H1 (cell line): ENCODE data around the gene TRAF1. TPM values are rescaled to one million over a fixed set of nuclear protein-coding genes. Genes with fewer than 3 reads are reported as not detected.

Experiments
- CBX8 ChIP-seq: fragments of 300-800, 300-1000 bp; sonication (generic); IDR thresholded peaks from 2 replicates; pipeline ENCODE4 v1.7.1; 2016; ENCODE audit warnings: low read depth, low read length, borderline replicate concordance
- CHD7 ChIP-seq: fragments of 300-600 bp; sonication (generic); IDR thresholded peaks from 2 replicates; pipeline ENCODE4 v1.7.1; 2012; ENCODE audit warnings: low read length, moderate library complexity, mild to moderate bottlenecking, inconsistent platforms; ENCODE audit not compliant: insufficient replicate concordance
- E2F6 ChIP-seq: IDR thresholded peaks from 2 replicates; pipeline ENCODE4 v1.6.1; 2012; ENCODE audit warnings: inconsistent platforms
- GABPA ChIP-seq: IDR thresholded peaks from 2 replicates; pipeline ENCODE4 v1.6.1; 2011; ENCODE audit warnings: mild to moderate bottlenecking, low read length, moderate library complexity, borderline replicate concordance; ENCODE audit not compliant: insufficient read depth
- RFX5 ChIP-seq: IDR thresholded peaks from 2 replicates; pipeline ENCODE4 v1.6.1; 2011; ENCODE audit warnings: low read depth, low read length, improper control_type of control experiment, borderline replicate concordance
- SRF ChIP-seq: IDR thresholded peaks from 2 replicates; pipeline ENCODE4 v1.6.1; 2011; ENCODE audit warnings: mild to moderate bottlenecking, low read depth, low read length, moderate library complexity
- polyA plus RNA-seq, 7 experiments: library from polyadenylated mRNA; depleted of rRNA in 3 of 7; stranded (reverse) in 5 of 7; unstranded in 2 of 7; fragments of >200 nt in 5 of 7; fragments of 200-250 nt in 2 of 7; gene quantifications; 1 replicate in 5 of 7; 2 replicates in 1 of 7; 4 replicates in 1 of 7; pipeline versions ENCODE4 v1.2.1 to v1.2.3, GENCODE V29; 2011 to 2013; ENCODE audit warnings: missing spikeins in 2 of 7, mixed read lengths in 2 of 7
- total RNA-seq: library from RNA; stranded (reverse); fragmentation: NEBNext Ultra II Directional; extraction: Animal tissue kit (Norgen Biotek cat#: 25700); gene quantifications from 2 replicates; pipeline ENCODE4 v1.2.1, GENCODE V29; 2021

Gene TRAF1
- total and polyA plus RNA-seq, 2 of the 8 experiments (the other 6 are each of a cell fraction or from before 2014, with no cell fraction given): 1.6 to 3.2 TPM

GRCh38 chr9:120909904-120910303 is 16.7 kb downstream of the TRAF1 start (continued):
- TF ChIP-seq CHD7: no peak
- TF ChIP-seq RFX5: no peak
- no peak for TF ChIP-seq GABPA
- TF ChIP-seq SRF: no peak
- no peak for TF ChIP-seq E2F6
- TF ChIP-seq CBX8: no peak
